Measurements from ENCODE around the gene RAD18.

The RAD18 gene, protein sequence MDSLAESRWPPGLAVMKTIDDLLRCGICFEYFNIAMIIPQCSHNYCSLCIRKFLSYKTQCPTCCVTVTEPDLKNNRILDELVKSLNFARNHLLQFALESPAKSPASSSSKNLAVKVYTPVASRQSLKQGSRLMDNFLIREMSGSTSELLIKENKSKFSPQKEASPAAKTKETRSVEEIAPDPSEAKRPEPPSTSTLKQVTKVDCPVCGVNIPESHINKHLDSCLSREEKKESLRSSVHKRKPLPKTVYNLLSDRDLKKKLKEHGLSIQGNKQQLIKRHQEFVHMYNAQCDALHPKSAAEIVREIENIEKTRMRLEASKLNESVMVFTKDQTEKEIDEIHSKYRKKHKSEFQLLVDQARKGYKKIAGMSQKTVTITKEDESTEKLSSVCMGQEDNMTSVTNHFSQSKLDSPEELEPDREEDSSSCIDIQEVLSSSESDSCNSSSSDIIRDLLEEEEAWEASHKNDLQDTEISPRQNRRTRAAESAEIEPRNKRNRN

DNA sequence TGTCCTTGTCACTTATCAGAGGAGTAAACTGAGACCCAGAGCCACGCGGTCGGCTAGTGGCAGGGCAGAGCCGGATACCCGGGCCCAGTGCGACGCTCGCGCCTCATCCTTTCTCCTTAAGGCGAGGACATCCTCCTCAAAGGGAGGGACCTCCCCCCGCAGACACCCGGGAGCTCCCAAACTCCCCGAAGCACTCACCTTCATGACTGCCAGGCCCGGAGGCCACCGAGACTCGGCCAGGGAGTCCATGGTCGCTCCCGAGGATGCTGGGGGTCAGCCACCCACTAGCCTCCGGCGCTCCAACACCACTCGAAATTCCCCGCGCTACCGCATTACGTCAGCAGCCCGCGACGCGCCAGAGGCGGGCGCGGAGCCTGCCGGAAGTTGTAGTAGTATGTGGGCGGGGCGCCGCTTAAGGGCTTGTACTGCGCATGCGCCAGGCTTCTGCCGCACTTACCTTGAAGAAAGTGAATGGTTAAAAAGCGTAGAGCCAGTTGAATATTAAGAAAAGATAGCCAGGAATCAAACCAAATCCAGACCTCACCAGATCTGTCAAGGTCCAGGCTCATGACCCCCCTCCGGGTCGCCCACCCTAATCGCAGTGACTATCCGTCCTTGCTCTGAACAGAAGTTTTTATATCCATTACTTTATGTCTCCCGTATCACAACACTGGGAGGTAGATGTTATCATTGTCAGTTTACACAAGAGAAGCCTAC is at the start of gene RAD18:
RAD18 (minus strand) TSS at position 336 of the 717 bp plus-strand sequence; CDS start at position 249, 87 bp downstream.
- DNase-seq, result peak; percentile 83

DNA sequence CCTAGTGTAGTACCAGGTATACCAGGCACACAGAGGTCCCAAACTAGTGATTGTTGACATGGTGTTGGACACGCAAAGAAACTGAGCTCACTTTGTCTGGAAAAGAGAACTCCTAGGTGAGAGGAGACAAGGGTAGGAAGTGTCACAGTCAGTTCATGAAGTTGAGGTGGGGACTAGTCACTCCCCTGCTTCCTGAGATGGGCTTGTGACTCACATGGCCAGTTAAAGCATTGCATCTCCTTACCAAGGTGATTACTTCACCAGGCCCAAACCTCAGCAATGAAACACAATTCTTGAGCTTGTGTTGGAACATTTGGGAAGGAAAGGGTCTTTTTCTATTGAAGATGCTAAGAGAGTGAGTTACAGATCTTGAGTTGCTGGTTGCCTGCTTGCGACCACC is 49.2 kb upstream of the RAD18 start:
- no peak for DNase-seq

DNA sequence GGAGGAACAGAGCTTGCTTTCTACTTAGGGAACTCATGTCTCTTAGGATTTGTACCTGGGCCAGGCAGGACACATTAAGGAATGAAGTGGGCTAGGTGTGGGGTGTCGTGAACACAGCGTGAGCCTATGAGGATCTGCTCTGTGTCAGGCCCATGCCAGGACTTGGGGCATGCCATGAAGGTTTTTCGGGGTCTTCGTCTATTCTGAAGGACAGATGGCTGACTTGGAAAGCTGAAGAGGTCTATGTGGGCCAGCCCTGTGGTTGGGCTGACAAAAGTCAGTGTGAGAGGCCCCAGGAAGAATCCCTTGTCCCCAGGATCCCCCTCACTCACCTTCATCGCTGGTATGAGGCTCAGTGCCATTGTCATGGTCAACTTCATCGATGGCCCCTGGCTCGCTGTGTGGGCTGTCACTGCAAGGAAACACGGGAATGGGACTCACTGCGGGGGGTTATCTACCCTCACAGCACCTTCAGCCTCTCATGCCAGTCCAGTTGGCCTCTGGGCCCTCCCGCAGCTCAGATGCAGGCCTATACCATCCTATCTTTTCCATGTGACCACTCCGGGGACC is 46.8 kb upstream of the RAD18 start:
- DNase-seq, result no peak

DNA sequence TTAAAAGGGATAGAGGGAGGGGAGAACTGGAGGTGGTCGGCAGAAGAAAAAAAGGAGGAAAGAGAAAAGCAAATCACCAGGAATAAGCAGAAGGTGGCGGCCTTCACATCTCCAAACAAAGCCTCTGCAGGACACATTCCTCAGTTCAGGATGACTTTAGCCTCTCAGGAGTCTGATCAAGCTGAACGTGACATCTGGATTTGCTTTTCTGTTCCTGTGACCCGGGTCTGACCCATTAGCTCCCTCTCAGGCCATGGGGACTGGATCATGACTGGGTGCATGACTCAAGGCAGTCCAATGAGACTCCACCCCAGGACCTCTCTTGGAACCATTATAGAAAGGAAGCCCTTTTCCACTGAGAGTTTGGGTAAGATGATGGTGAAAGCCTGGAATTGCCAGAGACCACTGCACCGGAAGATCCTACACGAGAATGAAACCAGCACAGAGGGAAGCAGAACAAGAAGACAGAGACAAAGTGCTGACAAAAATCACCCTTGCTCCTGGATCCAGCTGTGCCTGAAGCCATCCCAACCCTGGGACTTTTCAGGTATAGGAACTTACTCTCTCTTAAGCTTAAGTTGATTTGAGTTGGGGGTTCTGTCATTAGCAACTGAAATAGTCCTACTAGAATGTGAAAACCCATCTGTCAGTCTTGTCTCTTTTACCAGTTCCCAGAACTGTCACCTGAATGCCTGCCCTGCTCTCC is 45.4 kb upstream of the RAD18 start:
- DNase-seq, result no peak

DNA sequence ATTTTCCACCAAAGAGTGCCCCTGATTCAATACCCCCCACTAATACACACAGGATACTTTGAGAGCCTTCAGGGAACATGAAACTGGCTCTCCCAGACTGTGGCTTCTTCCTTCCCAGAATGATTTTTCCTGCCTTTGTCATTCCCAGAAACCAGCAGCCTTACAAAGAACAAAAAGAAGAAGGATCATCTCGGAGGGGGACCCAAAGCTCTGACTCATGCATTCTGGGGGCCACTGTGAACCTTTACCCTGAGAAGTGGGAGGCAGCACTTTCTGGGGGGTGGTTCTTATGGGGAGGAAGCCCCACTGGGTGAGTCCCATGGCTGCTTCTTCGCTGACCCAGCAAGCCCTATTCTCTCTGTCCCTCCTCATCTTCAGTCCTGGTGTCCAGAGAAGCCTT is 44.7 kb upstream of the RAD18 start:
- DNase-seq, result no peak

DNA sequence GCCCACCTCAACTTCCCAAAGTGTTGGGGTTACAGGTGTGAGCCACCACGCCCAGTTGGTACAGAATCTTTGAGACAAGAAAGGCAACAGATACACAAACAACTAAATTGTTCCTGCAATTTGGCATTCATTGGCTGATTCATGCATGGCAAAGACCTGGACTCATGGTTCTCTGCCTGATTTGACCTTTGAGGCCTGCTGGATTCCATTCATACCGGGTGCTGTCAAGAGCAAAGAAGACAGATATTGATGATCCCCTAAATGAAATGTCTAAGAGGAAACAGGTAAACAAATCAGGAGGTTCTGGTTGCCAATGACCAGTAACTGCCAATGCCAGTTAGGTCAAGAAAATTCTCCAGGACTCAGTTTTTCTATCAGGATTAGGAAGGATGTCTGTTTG is 43.9 kb upstream of the RAD18 start:
- DNase-seq, result no peak

DNA sequence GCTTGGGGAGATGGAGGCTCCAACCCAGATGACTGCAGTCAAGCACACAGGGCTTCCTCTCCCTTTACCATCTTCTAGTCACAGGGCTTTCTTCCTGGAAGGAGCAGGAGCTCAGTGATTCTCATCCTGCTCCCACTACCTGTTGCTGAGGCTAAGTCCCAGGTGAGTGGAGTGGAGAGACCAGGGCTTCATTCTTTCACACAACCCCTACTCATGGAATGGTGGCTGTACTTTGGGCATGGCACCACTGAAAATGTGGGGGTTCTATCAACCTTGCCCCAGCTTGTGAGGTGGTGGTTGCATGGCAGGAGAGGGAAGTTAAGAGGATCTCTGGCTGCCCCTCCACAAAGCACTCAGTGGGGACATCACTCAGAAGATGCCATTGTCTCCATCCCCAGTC is 36.8 kb upstream of the RAD18 start:
- DNase-seq, result no peak

DNA sequence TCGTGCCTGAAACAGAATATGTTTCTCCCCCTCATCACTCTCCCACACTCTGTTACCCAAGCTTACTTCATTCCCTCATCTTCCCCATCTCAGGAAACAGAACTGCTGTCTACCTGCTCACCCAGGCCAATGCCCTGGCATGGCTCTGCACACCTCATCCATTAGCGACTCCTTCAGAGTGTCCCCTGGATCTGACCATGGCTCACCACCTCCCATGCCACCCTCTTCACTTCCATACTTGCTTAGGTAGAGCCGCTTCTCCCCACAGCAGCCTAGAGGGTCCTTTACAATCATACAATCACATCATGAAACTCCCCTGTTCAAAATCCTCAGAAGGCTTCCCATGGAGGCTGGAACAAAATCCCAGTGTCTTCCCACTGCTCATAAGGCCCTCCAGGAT is 33.9 kb upstream of the RAD18 start:
- DNase-seq, result no peak

DNA sequence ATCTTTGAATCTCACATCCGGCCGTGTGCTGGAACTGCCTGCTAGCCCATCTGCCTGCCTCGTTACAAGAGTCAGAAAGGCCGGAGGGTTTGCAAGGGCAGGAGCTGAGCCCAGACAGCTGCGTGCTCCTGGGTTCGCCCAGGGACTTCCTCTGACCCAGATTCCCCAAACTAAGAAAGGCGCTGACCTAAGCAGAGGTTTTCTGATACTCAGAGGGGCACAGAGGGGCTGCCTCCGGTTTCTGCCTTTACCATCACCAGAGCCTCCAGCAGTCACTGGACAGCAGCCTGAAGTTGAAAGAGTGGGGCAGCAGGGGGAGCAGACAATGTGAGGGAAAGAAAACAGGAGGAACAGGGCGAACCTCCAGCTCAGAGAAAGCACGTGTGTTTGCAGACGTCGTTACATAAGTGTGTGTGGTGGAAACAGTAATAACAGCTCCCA is 33.4 kb upstream of the RAD18 start:
- no peak for DNase-seq

DNA sequence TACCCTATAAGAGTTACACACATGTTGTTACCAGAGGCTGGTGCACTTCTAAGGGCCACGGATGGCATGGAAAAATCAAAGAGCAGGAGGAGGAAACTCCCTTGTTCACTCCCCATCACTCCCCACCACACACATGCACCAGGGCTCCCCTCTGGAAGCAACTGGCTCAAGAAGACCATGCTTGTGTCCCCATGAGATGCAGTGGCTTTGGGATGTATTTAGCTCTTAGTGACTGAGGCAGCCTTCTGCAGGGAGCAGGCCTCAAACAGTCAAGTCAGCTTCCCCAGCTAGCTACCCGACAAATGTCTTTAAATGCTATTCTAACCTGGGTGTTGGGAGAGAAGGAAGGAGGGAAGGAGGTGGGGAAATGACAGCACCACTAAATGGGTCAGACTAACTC is 32.9 kb upstream of the RAD18 start:
- DNase-seq, result no peak

DNA sequence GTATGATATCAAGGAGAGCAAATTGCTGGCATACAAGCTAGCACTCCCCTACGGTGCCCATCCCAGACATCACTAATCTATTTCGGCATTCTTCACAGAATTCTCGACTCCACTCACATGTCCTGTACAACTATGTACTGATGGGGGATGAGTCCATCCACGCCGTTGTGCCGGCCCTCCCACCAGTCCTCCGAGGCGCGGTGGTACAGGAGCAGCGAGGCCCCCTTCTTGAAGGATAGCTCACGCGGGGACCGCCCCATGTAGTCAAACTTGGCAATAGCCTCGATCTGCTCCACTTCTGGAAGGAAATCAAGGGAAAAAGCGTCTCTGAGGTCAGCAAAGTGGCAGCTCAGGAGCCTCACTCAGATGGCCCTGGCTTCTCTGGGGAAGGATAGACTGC is 31.0 kb upstream of the RAD18 start:
- no peak for DNase-seq

DNA sequence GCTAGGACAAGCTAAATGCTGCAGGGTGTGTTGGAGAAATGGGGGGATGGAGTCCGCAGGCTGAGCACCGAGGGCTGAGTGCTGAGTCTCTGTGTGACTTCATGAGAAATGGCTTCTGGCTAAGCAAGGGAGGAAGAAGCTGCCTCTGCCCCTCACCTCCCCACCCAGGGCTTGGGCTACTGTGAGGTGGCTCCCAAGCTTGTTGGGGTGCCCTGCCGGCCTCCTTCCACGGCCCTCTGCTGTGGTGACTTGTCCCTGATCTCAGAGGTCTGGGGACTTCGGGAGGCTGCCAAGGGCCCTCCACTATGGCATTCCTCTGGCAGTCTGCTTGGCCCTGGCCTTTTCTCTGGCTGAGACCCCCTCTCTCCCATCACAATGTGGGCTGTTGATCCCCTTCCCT is 30.1 kb upstream of the RAD18 start:
- DNase-seq, result no peak

DNA sequence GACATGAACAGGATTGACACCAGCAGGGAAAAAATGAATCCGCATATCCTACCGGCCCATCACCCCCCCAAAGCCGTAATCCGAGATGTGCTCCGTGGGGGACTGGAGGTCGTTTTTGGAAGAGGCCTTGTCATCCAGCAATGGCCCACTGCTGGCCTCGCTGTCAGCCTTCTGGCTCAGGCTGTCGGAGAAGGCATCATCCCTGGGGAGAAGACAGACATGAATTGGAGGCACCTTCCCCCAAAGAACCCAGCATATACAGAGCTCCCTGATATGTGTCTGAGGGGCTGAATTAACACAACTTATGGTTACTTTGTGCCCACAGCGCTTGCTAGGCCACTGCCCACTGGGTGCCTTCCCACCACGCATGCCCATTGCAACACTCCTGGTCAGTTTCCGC is 29.6 kb upstream of the RAD18 start:
- DNase-seq, result no peak

DNA sequence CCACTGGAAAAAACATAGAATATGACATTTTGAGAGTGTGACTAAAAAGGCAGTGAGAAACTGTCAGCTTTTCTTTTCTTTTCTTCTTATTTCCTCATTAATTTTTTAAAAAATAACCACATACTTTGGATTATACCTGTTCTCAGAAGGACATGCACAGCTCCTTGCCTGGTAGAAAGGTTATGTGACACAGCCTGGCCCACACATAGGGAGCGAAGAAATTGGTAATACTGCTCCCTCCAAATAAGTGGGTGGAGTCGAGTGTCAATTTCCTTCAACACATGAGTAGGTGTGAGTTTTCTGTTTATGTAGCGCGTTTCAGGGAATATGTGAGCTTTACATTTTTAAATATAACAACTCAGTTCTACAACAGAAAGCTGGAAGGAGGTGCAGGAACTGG is 28.9 kb upstream of the RAD18 start:
- DNase-seq, result no peak

DNA sequence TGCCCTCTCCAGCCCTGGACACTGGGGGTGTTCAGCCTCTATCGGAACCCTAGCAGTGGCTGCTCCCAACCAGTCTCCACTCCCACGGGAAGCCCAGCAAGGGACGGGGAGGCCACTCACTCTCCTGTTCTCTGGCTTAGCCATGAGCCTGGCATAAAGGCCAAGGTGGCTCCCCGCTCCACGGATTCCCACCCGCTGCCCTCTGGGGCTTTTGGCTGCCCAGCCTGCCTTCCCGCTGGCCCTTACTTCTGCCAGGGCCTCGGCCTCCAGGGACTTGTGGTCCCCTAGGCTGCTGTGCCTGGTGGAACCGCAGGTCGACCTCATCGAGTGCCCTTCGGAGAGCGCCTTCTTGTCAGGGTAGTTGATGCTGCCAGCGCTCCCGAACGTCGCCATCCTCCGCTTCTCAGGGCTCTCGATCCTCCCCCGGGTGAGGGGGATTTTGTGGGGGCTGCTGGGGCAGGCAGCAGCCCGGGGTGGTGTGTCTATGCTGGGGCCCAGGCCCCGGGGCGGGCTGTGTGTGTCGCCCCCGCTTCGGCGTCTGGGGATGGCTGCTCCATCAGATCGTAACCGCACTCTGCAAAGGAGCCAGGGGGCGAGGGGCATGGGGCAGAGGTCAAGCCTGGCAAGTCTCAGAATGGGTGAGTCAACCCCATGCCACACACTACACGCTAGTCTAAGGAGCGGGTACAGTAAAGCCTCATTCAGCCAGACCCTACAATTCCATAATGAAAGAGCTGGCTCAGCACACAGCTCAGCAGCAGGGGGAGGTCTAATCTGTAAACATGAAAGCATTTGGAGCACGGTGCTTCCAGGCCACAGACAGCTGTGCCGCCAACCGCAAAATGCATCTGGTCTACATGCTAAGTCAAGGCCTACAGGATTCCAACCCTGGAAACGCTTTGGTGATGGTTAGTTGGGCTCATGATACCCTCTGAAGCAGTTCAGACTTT is 27.3 kb upstream of the RAD18 start:
- no peak for DNase-seq

DNA sequence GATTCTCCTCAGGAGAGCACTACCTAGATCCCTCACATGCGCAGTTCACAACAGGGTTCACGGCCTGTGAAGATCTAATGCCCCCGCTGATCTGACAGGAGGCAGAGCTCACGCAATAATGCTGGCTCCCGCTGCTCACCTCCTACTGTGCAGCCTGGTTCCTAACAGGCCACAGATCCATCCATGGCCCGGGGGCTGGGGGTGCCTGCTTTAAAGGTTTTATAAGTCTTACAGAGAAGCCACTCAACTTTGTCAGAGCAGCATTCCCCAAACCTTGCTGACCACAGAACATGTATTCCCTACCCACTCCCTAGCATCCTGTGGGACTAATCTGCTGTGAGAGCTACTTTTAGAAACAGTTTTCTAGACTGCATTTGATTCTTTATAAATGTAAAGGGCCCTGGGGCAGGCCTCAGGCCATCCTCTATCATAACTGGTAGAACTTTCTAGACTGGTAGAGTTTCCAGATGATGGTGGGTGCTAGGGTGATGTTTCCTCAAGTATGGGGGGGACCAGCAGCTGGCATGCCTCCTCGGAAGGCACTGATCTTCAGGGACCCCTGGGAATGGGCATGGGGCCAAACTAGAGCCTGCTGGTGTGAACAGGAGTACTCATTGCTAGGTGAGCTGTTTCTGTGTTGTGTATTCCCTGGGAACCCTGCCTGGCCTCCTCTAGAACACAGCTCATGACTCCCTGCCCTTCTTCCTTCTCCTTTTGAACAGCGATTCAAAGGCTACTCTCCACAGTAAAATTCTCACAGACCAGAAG is 25.7 kb upstream of the RAD18 start:
- no peak for DNase-seq

DNA sequence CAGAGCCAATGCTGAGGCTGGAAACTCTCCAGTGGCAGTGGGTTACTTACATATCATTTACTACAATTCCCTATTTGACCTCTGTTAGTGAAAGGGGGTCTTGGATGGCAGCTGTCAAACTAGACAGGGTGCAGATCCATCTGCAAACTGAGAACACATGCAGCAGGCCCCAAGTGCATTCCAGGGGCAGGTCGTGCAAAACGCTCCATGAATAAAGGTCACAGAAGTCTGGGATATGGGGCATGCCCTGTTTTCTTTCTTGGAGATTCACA is 25.0 kb upstream of the RAD18 start:
- DNase-seq, result no peak

DNA sequence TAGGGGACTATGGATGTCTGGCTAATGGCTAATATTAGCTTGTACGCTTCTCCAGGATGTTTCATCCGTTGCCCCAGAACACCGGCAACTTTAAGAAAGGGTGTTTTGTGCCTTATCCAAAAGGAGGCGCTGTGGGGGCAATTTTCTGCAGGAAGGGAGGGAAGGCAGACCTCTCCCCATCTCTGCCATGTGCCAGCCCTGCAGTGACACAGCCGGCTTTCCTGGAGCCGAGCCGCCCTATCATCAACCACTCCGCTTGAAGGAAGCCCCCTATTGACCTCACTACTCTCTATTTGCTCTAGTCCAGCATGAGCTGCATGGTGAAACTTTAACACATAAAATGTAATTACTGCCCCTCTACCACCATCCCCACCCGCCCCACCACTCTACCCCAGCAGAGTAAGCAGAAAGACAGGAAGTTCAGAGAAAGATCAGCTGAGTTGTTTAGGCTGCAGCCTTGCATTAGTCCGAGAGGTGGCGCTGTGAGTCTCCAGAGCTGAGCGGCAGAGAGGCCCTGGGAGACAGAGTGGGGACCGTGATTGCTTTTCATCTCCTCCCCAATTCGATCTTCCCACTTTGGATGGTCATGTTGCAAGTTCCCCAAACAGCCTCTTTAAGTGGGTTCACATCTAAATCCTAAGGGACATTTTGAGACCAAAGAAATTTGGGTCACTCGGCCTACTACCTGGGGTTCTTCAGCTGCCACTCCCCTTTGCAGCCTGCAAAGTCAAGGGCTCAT is 24.5 kb upstream of the RAD18 start:
- peak; percentile 18 for DNase-seq

DNA sequence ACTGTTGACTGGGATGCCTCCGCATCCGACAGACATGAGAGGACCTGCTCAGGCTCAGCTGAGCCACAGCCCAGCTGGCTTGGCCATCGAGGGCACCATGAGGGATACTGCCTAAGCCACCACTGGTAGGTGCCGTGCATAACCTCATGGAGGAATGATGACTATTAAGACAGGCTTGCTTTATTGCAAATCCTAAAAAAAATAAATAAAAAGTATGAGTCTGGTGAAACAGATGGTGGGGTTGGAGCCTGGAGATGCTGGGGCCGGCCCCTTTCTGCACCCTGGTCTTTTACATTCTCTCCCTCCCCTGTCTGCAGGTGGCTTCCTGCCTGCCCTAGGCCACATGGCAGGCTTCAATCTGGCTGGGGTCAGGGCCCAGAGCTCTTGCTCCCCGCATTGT is 24.0 kb upstream of the RAD18 start:
- no peak for DNase-seq

DNA sequence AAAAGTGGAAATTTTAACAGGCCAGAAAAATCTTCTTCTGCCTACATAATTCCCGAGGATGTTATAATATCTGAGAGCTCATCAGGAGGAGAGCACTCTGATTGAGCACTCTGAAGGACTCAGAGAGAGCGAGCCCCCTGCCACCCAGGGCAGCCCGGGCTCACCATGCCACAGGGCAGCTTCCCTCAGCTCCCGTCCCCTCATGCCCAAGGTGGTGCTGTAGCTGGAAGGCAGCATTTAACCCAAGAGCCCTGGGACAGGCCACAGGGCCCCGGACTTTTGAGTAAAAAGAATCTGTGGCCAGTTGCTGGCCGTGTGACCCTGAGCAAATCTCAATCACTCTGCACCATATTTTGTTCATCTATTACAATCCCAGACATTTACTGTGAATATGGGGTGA is 23.5 kb upstream of the RAD18 start:
- no peak for DNase-seq

DNA sequence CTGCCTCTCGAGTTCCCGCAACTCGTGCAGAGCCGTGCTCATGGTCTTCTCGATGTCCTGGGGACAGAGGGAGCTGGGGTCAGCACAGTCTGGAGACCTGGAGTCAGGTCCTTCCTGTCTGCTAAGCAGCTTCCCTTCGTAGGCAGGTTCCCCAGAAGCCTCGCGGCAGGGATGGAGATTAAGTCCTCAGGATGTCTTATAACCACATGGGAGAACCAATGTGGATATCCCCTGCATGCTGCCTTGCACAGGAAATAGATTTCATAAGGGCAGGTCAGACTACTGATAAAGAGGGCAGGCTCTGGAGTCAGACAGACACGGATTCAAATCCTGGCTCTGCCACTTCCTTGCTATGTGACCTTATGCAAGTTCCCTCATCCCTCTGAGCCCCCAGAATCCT is 22.6 kb upstream of the RAD18 start:
- DNase-seq, result no peak

Measured in NCI-H146 (cell line).